GM21526 (cell line): ENCODE measurements around the gene ZBTB11.
"Not testable (repeated sequence)": the region's sequence is repeated elsewhere in the genome, so short reads cannot be mapped to it uniquely, and the experiment has no call there.

Experiments used
- ATAC-seq: cut with Tn5 transposase; IDR thresholded peaks from one replicate; pipeline ENCODE4 v1.9.1; 2021; ENCODE audit warnings: moderate library complexity; ENCODE audit not compliant: unreplicated experiment, low FRiP score

The ZBTB11 gene

DNA sequence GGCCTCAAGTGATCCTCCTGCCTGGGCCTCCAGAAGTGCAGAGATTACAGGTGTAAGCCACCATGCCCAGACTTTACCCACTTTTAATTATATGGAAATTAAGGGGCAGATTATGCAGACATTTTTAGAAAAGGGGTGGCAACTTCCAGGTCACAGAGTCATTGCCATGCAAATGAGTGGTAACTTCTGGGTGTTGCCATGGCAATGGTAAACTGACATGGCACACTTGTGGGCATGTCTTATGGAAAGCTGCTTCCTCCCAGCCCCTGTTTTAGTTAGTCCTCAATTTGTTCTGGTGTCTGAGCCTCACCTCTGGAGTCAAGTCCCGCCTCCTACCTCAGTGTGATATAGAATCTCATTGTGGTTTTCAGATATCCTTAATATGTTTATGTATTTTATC, 53.3 kb downstream of the ZBTB11 start:
- ATAC-seq = no peak

DNA sequence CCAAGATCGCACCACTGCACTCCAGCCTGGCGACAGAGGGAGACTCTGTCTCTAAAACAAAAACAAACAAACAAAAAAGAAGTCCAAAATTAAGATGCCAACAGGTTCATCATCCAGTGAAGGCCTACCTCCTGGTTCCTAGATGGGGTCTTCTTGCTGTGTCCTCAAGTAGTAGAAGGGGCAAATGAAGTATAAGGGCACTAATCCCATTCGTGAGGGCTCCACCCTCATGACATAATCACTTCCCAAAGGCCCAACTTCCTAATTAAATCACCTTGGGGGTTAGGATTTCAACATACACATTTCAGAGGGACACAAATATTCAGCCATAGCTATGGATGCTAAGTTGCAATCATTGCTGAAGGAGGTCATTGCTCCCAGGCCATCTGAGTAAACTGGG, 57.2 kb downstream of the ZBTB11 start:
- no peak for ATAC-seq

DNA sequence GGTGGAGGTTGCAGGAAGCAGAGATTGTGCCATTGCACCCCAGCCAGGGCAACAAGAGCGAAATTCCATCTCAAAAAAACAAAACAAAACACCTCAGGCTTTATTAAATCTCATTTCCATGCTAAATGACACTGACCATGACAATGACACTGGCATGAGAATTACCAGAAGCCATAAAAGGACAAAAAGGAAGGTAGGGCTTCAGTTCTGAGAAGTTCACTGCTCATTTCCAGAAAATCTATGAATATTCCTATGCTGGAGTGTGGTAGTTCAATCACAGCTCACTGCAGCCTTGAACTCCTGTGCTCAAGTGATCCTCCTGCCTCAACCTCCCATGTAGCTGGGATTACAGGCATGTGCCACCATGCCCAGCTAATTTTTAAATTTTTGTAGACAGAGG, 58.2 kb downstream of the ZBTB11 start:
- no peak for ATAC-seq

DNA sequence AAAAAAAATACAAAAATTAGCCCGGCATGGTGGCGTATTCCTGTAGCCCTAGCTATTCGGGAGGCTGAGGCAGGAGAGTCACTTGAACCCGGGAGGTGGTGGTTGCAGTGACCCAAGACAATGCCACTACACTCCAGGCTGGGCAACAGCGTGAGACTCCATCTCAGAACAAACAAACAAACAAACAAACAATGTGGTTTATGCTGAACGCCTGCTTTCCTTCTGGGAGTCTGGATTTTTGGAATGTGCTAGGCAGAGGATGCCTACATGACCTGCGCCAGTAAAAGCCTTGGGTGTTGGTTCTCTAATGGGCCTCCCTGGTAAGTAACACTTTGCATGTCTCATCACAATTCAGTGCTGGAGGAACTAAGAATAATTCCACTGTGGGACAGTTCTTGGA, 59.5 kb downstream of the ZBTB11 start:
- ATAC-seq = no peak

DNA sequence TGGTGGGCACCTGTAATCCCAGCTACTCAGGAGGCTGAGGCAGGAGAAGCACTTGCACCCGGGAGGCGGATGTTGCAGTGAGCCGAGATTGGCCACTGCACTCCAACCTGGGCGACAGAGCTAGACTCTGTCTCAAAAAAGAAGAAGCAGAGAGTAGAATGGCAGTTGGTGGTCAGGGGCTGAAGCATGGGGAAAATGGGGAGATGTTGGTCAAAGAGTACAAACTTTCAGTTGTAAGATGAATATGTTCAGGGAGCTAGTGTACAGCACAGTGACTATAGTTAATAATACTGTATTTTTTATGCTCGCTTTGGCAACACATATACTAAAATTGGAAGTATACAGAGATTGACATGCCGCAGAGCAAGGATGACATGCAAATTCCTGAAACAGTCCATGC, 61.4 kb downstream of the ZBTB11 start:
- no peak for ATAC-seq

DNA sequence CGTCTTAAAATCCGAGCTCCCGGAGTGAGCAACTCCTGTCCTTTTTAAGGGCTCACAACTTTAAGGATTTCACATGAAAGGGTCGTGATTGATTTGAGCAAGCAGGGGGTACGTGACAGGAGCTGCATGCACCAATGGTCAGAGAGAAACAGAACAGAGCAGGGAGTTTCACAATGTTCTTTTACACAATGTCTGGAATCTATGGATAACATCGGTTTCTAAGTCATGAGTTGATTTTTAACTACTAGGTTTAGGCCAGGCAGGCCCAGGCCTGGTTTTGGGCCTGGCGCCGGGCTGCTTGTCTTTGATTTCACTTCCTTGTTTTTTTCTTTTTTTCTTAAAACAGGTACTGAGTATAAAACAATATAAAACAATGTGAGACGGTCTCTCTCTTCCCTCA, 63.9 kb downstream of the ZBTB11 start:
- not testable (repeated sequence) for ATAC-seq

DNA sequence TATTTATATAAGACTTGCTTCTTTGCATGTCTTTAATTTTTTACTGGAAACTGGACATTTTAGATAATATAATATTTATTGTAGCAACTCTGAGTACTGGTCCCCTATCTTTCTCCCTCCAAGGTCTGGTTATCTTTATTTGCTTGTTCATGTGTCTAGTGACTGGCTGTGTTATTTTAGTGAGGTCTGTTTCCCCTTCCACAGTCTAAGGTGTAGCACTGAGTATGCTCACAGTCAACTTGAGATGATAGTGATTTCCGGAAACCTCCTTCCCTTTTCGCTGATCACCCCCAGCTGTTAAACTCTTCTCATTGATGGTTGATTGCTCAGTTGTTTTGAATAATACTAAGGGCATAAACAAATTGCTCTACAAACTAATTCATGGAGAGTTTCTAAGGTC, 65.9 kb downstream of the ZBTB11 start:
- peak; percentile 78 for ATAC-seq

DNA sequence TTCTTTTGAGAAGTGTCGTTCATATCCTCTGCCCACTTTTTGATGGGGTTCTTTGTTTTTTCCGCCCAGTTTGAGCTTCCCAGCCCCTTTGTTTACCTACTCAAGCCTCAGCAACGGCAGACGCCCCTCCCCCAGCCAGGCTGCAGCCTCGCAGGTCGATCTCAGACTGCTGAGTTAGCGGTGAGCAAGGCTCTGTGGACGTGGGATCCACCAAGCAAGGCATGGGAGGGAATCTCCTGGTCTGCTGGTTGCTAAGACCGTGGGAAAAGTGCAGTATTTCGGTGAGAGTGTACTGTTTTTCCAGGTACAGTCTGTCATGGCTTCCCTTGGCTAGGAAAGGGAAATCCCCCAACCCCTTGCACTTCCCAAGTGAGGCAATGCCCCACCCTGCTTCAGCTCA, 71.5 kb downstream of the ZBTB11 start:
- ATAC-seq = not testable (repeated sequence)

DNA sequence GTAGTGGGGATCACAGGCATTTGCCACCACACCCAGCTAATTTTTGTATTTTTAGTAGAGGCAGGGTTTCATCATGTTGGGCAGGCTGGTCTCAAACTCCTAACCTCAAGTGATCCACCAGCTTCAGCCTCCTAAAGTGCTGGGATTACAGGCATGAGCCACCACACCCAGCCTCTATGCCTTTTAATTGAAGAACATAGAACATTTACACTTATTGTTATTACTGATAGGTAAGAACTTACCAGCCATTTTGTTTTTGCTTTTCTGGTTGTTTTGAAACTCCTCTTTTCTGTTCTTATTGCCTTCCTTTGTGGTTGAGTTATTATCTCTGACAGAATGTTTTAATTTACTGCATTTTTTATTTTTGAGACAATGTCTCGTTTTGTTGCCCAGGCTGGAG, 73.7 kb downstream of the ZBTB11 start:
- no peak for ATAC-seq

DNA sequence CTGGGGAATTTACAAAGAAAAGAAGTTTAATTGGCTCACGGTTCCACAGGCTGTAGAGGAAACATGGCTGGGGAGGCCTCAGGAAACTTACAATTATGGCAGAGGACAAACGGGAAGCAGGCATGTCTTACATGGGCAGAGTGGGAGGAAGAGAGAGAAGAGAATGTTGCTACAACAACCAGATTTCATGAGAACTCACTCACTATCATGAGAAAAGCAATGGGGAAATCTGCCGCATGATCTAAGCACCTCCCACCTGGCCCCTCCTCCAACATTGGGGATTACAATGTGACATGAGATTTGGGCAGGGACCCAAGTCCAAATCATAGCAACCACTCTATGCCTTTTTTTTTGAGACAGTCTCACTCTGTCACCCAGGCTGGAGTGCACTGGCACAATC, 74.2 kb downstream of the ZBTB11 start:
- ATAC-seq = no peak
